Measurements from ENCODE around the gene PRR16.

The PRR16 gene

DNA sequence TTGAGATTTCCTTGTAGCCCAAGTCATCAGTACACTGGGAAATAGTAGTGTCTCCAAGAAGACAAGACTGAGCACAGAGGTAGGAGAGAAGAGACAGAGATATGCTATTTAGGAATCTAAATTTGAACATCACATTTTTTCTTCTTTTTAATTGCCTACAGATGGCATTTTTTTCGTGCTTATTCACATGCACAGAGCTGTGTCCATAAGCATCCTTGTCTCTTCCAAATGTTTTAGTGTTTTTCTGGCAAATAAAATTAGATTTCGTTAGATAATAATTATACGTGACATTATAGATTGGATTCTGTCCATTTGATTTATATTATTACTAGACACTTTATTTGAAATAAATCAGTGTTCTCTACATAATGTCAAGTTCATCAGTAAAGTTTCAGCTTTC, 80.9 kb downstream of the PRR16 start:
- no peaks in the 10 kb centered on the region for H3K9me3 Mint-ChIP-seq
- H3K27ac Mint-ChIP-seq = no peak overlapping the region
- H3K4me3 Mint-ChIP-seq = no peak overlapping the region
- H3K4me1 Mint-ChIP-seq (ENCODE audit: low read depth) = no peaks in the 10 kb centered on the region
- no peaks in the 10 kb centered on the region for H3K27me3 Mint-ChIP-seq (ENCODE audit: low read depth)
- no peak for DNase-seq (ENCODE audit: low spot score)
- H3K36me3 Mint-ChIP-seq (ENCODE audit: low read depth) = no peaks in the 10 kb centered on the region

DNA sequence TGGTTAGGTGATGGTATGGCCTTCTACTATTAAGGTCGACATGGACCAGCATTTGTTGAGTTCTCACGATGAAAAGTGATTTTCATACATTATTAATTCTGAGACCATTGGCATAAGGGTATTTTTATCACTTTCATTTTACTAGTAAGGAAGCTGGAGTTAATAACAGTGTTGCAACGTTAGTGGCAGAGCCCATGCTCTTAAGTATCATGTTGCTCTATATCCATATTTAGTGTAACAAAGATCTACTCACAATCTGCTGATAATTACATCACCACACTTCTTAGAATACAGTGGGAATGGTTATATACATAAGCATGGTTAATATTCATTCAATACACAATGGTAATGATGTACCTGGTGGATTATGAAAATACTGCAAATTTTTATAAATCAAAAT, 81.9 kb downstream of the PRR16 start:
- no peaks in the 10 kb centered on the region for H3K36me3 Mint-ChIP-seq (ENCODE audit: low read depth)
- no peak overlapping the region for H3K27ac Mint-ChIP-seq
- H3K9me3 Mint-ChIP-seq = no peaks in the 10 kb centered on the region
- no peaks in the 10 kb centered on the region for H3K4me1 Mint-ChIP-seq (ENCODE audit: low read depth)
- no peak for DNase-seq (ENCODE audit: low spot score)
- H3K27me3 Mint-ChIP-seq (ENCODE audit: low read depth) = no peaks in the 10 kb centered on the region
- no peak overlapping the region for H3K4me3 Mint-ChIP-seq

DNA sequence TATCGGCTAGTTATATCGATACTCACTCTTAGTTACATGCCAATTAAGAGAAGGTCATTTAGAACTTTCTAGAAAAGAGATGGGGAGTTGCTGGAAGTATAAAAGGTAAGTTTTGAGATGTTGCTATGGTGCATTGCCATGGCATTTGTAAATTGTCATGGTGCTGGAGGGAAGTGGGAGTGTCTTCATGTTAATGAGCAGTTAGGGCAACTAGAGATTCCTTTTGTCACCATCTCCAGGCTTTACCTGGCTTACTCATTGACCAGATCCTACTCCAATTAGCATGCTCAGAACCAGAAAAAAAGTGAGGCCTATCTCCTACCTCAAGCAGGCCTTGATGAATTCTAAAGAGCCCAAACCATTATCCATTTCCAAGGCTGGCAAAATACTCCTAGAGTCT, 82.8 kb downstream of the PRR16 start:
- Mint-ChIP-seq H3K36me3 (ENCODE audit: low read depth) (no peaks in the 10 kb centered on the region), H3K27me3 (ENCODE audit: low read depth) (no peaks in the 10 kb centered on the region), H3K4me1 (ENCODE audit: low read depth) (no peaks in the 10 kb centered on the region), H3K4me3 (no peak overlapping the region), H3K9me3 (no peaks in the 10 kb centered on the region), H3K27ac (no peak overlapping the region)
- no peak for DNase-seq (ENCODE audit: low spot score)

DNA sequence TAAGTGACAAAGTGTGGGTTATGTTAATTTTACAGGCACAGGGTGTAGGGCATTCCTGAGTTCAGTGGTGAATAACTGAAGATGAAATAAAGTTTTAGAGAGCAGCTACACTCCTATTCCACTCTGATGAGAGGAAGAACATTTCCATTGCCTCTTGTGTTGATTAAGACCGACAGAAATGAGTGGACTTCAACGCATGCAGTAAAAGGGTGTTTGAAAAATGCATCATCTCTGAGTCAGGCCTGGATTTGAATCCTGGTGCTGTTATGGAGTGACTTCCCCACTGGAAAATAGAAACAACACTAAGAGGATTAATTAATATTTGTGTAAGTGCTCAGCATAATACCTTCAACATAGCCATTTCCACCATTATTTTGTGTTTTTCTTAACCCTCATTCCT, 86.3 kb downstream of the PRR16 start:
- H3K27ac Mint-ChIP-seq = no peak overlapping the region

DNA sequence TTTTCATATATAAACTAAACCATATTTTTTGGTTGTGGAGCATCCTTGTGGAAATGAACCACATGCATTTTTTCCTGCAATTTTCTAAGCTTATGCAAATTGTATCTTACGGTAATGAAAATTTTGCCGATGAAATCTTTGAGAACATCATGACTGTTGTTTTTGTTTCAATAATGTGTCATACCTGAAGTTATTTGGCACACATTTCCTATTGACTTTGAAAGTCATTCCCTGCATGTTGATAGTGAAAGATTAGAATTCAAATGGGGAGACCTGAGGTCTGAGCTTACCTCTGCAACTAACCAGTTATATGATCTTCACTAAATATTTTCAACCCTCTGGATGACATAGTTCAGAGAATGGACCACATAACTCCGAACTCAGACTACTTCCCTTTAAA, 88.5 kb downstream of the PRR16 start:
- DNase-seq (ENCODE audit: low spot score) = no peak
- Mint-ChIP-seq H3K4me3 (no peak overlapping the region), H3K27ac (no peak overlapping the region), H3K9me3 (no peaks in the 10 kb centered on the region), H3K4me1 (ENCODE audit: low read depth) (no peaks in the 10 kb centered on the region), H3K27me3 (ENCODE audit: low read depth) (no peaks in the 10 kb centered on the region), H3K36me3 (ENCODE audit: low read depth) (no peaks in the 10 kb centered on the region)

More for the DNA sequence above, 86.3 kb downstream of the PRR16 start:
- no peak overlapping the region for H3K4me3 Mint-ChIP-seq
- no peak for DNase-seq (ENCODE audit: low spot score)
- H3K9me3 Mint-ChIP-seq = no peaks in the 10 kb centered on the region
- no peaks in the 10 kb centered on the region for H3K27me3 Mint-ChIP-seq (ENCODE audit: low read depth)
- H3K36me3 Mint-ChIP-seq (ENCODE audit: low read depth) = no peaks in the 10 kb centered on the region
- H3K4me1 Mint-ChIP-seq (ENCODE audit: low read depth) = no peaks in the 10 kb centered on the region

DNA sequence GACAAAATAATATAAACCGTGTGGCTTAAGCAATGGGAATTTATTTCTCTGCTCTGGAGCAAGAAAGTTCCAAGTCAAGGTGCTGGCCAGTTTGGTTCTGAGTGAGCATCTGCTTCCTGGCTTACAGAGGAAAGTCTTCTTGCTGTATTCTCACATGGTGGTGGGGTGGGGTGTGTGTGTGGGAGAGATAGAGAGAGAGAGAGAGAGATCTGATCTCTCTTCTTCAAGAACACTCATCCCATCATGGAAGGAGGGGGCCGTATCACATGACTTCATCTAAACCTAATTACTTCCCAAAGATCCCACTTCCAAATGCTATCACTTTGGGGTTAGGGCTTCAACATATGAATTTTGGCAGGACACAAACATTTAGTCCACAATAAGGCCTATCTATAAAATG, 91.2 kb downstream of the PRR16 start:
- Mint-ChIP-seq H3K4me1 (ENCODE audit: low read depth) (no peaks in the 10 kb centered on the region), H3K36me3 (ENCODE audit: low read depth) (no peaks in the 10 kb centered on the region), H3K27me3 (ENCODE audit: low read depth) (no peaks in the 10 kb centered on the region), H3K9me3 (peaks cover 4% of the 10 kb centered on the region), H3K4me3 (no peak overlapping the region), H3K27ac (no peak overlapping the region)
- DNase-seq (ENCODE audit: low spot score) = no peak

DNA sequence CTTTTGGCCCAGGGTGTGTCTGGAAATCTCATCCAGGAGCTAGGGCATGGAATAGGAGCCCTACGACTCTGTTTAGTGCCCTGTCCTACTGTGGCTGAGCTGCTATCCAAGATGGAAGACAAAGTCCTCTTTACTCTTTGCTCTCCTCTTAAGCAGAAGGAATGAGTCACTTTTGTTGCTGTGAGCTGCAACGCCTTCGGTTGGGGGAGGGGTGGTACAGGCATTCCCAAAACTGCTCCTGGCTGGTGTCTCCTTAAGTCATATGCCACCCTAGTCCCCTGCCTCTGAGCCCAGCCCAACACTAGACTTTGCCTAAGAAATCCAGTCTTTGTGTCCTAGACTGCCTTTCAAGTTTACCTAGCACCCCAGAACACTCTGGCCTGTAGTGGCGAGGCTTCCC, 99.9 kb downstream of the PRR16 start:
- Mint-ChIP-seq H3K4me3 (no peak overlapping the region), H3K9me3 (peaks cover 4% of the 10 kb centered on the region), H3K36me3 (ENCODE audit: low read depth) (no peaks in the 10 kb centered on the region), H3K4me1 (ENCODE audit: low read depth) (no peaks in the 10 kb centered on the region), H3K27me3 (ENCODE audit: low read depth) (no peaks in the 10 kb centered on the region), H3K27ac (no peak overlapping the region)
- DNase-seq (ENCODE audit: low spot score) = no peak

DNA sequence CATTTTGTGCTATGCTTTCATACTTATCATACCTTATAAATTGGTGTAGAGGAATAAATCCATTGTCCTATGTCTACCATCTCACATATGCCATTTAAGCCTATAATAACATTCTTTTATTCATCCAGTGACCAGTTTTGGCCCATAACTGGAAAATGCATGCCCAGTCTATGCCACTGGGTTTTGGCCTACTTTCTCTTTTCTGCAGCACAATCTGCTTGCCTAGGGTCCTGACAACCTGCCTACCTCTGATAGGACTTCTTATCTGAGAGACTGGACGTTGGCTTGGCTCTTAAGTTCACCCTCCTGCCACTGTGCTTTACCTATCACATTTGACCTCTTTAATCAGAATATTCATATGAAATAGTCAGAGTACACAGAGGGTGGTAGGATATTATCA, 103.0 kb downstream of the PRR16 start:
- no peaks in the 10 kb centered on the region for H3K36me3 Mint-ChIP-seq (ENCODE audit: low read depth)
- H3K9me3 Mint-ChIP-seq = no peaks in the 10 kb centered on the region
- no peak overlapping the region for H3K27ac Mint-ChIP-seq
- no peaks in the 10 kb centered on the region for H3K27me3 Mint-ChIP-seq (ENCODE audit: low read depth)
- DNase-seq (ENCODE audit: low spot score) = no peak
- no peak overlapping the region for H3K4me3 Mint-ChIP-seq
- no peaks in the 10 kb centered on the region for H3K4me1 Mint-ChIP-seq (ENCODE audit: low read depth)

DNA sequence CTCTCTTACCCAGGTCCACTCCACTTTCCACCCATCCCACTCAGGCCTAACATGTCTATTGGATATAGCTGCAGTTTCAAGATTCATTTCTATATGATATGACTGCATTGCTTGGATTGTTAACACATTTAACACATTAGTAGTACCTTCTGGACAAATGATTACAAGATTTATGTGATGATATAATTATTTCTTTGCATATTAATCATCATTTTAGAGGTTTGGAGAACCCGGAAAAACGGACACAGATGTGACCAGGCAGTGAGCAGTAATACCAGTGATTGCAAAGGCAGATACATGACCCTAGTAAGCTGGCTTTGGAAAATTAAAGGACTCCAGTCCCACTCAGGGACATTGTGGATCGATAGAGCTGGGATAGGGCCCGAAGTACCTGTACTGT, 103.8 kb downstream of the PRR16 start:
- no peaks in the 10 kb centered on the region for H3K4me1 Mint-ChIP-seq (ENCODE audit: low read depth)
- H3K4me3 Mint-ChIP-seq = no peak overlapping the region
- H3K27me3 Mint-ChIP-seq (ENCODE audit: low read depth) = no peaks in the 10 kb centered on the region
- no peaks in the 10 kb centered on the region for H3K9me3 Mint-ChIP-seq
- no peak overlapping the region for H3K27ac Mint-ChIP-seq
- DNase-seq (ENCODE audit: low spot score) = no peak
- no peaks in the 10 kb centered on the region for H3K36me3 Mint-ChIP-seq (ENCODE audit: low read depth)

DNA sequence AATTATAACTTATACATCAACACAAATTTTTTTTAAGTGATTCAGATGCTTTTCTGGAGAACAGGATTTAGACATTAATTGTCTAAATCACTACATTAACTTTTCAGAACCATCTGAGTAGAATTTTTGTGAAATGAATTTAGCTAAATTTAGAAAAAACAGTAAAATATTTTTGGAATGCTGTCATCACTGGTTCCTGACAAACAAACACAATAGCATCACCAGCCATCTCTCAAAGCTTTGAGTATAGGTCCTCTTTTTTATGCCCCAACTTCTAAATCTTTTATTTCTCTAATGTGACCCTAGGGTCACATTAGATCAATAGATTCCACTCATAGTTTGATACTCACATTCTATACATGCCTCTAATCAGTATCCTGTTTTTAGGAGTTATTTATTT, 104.6 kb downstream of the PRR16 start:
- H3K27ac Mint-ChIP-seq = no peak overlapping the region
- H3K9me3 Mint-ChIP-seq = no peaks in the 10 kb centered on the region
- H3K27me3 Mint-ChIP-seq (ENCODE audit: low read depth) = no peaks in the 10 kb centered on the region
- H3K4me1 Mint-ChIP-seq (ENCODE audit: low read depth) = no peaks in the 10 kb centered on the region
- H3K36me3 Mint-ChIP-seq (ENCODE audit: low read depth) = no peaks in the 10 kb centered on the region
- no peak overlapping the region for H3K4me3 Mint-ChIP-seq
- no peak for DNase-seq (ENCODE audit: low spot score)

DNA sequence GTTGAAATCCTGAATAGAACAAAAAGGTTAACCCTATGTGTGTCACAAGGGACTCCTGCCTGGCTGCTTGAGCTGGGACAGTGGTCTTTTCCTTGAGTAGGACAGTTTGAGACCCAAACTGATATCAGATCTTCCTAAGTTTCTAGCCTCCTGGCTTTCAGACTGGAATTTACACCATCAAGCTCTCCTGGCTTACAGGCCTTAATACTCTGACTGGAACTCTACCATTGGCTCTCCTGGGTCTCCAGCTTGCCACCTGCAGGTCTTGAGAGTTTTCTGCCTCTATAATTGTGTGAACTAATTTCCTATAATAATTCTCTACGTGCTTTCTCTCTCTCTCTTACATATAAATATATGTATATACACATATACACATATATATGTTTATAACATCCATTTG, 112.5 kb downstream of the PRR16 start:
- Mint-ChIP-seq H3K9me3 (no peaks in the 10 kb centered on the region), H3K4me1 (ENCODE audit: low read depth) (no peaks in the 10 kb centered on the region), H3K27ac (no peak overlapping the region), H3K36me3 (ENCODE audit: low read depth) (no peaks in the 10 kb centered on the region), H3K27me3 (ENCODE audit: low read depth) (no peaks in the 10 kb centered on the region), H3K4me3 (no peak overlapping the region)
- no peak for DNase-seq (ENCODE audit: low spot score)

DNA sequence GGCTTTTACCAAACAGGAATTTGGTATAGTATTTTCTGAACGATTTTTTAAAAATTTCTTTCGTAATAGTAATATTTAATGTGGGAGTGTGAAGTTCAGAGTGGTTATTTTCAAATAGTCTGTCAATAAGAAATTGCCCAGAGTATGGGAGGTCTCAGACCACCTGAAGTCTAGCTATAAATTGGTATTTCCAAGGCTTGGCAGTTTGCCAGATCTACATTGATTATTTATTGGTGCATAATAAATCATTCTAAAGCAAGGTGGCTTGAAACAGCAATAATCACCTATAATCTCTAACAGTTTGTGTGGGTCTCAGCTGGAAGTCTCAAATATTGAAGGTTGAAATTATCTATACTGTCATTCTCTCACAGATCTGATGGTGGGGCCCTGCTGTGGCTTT, 118.5 kb downstream of the PRR16 start:
- H3K9me3 Mint-ChIP-seq = peaks cover 8% of the 10 kb centered on the region
- no peaks in the 10 kb centered on the region for H3K4me1 Mint-ChIP-seq (ENCODE audit: low read depth)
- no peak overlapping the region for H3K27ac Mint-ChIP-seq
- no peaks in the 10 kb centered on the region for H3K27me3 Mint-ChIP-seq (ENCODE audit: low read depth)
- DNase-seq (ENCODE audit: low spot score) = no peak
- no peak overlapping the region for H3K4me3 Mint-ChIP-seq
- no peaks in the 10 kb centered on the region for H3K36me3 Mint-ChIP-seq (ENCODE audit: low read depth)

DNA sequence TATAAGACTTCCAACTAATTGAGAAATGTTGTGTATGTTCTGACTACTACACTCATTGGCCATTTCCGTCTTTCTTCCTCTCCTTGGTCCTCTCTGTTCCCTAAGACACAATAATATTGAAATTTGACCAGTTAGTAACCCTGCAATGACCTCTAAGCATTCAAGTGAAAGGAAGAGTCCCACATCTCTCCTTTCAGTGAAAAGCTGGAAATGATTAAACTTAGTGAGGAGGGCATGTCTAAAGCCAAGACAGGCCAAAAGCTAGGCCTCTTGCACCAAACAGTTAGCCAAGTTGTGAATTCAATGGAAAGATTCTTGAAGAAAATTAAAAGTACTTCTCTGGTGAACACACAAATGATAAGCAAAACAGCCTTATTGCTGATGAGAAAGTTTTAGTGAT, 122.5 kb downstream of the PRR16 start:
- no peaks in the 10 kb centered on the region for H3K4me1 Mint-ChIP-seq (ENCODE audit: low read depth)
- no peaks in the 10 kb centered on the region for H3K36me3 Mint-ChIP-seq (ENCODE audit: low read depth)
- H3K27me3 Mint-ChIP-seq (ENCODE audit: low read depth) = no peaks in the 10 kb centered on the region
- peaks cover 11% of the 10 kb centered on the region for H3K9me3 Mint-ChIP-seq
- DNase-seq (ENCODE audit: low spot score) = no peak
- no peak overlapping the region for H3K27ac Mint-ChIP-seq
- no peak overlapping the region for H3K4me3 Mint-ChIP-seq

DNA sequence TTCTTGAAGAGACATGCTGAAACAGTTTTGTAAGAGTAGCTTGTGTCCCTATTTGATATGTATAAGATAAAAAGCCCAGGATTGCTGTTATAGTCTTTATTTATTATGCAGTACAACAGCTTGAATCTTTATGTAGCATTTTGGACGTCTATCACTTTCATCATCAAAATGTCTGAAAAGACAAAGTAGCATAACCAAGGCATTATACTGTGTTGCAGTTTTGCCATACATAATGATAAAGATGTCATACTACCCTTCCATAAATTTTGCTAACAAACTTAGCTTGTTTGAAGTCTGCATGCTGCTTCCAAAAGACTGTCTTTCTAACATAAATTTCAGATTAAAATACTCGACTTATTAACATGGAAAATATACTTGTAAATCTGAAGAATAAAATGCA, 127.8 kb downstream of the PRR16 start:
- Mint-ChIP-seq H3K36me3 (ENCODE audit: low read depth) (no peaks in the 10 kb centered on the region), H3K4me1 (ENCODE audit: low read depth) (no peaks in the 10 kb centered on the region), H3K9me3 (peaks cover 4% of the 10 kb centered on the region), H3K27me3 (ENCODE audit: low read depth) (no peaks in the 10 kb centered on the region), H3K4me3 (no peak overlapping the region), H3K27ac (no peak overlapping the region)
- no peak for DNase-seq (ENCODE audit: low spot score)

DNA sequence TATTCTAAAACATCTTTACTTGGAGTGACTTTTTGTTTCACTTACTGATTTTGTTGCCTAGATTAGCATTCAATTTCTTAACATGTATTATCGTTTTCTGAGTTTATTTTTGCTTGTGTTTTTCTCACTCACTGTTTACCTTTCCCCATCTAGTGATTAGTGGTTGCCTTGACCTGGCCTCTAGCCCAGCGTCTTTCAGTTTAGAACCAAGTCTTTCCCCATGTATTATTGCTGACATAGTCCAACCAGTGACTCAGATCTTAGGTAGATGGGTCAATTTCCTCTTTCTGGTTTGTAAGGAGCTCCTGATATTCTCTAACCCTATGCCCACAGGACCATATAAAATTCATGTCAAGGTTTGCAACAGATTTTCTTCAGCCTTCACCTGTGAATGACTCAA, 135.5 kb downstream of the PRR16 start:
- no peaks in the 10 kb centered on the region for H3K36me3 Mint-ChIP-seq (ENCODE audit: low read depth)
- H3K4me3 Mint-ChIP-seq = no peak overlapping the region
- no peak overlapping the region for H3K27ac Mint-ChIP-seq
- H3K27me3 Mint-ChIP-seq (ENCODE audit: low read depth) = no peaks in the 10 kb centered on the region
- no peak for DNase-seq (ENCODE audit: low spot score)
- peaks cover 9% of the 10 kb centered on the region for H3K9me3 Mint-ChIP-seq
- H3K4me1 Mint-ChIP-seq (ENCODE audit: low read depth) = no peaks in the 10 kb centered on the region

DNA sequence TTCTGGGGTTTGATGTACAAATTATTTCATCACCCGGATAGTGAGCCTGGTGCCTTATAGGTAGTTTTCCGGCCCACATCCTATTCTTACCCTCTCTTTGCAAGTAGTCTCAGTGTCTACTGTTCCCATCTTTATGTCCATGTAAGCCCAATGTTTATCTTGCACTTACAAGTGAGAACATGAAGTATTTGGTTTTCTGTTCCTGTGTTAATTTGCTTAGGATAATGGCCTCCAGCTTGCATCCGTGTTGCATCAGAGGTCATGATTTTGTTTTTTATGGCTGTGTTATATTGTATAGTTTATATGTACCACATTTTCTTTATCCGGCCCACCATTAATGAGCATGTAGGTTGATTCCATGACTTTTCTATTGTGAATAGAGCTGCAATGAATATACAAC, 136.5 kb downstream of the PRR16 start:
- peaks cover 9% of the 10 kb centered on the region for H3K9me3 Mint-ChIP-seq
- no peak overlapping the region for H3K27ac Mint-ChIP-seq
- no peaks in the 10 kb centered on the region for H3K36me3 Mint-ChIP-seq (ENCODE audit: low read depth)
- no peak for DNase-seq (ENCODE audit: low spot score)
- no peaks in the 10 kb centered on the region for H3K4me1 Mint-ChIP-seq (ENCODE audit: low read depth)
- H3K27me3 Mint-ChIP-seq (ENCODE audit: low read depth) = no peaks in the 10 kb centered on the region
- H3K4me3 Mint-ChIP-seq = no peak overlapping the region

Measured in T-helper 2 cell treated with Interferon-gamma antibody and Interleukin-4, amounts not matched to agents 5 μg/mL and 100 μg/mL, for 36 hours (primary cell).